Measurements from ENCODE around the gene TLR7. TPM values are rescaled to one million over a fixed set of nuclear protein-coding genes. Genes with fewer than 3 reads are reported as not detected.

TLR7 gene
- total RNA-seq, 1 experiment from 2014 or later: not detected

DNA sequence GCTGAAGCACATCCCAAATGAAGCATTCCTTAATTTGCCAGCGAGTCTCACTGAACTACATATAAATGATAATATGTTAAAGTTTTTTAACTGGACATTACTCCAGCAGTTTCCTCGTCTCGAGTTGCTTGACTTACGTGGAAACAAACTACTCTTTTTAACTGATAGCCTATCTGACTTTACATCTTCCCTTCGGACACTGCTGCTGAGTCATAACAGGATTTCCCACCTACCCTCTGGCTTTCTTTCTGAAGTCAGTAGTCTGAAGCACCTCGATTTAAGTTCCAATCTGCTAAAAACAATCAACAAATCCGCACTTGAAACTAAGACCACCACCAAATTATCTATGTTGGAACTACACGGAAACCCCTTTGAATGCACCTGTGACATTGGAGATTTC, 54.1 kb downstream of the TLR7 start:
- intact Hi-C loops (cut with micrococcal nuclease): no loop called here
- CTCF ChIA-PET: interaction anchor here (0.5 kb wide), 1 partner anchor 27 kb away, joined by 3 read pairs; no protein-coding TSS in a partner anchor
- BruUV-seq (replicated peaks): no TSS peak
- Mint-ChIP-seq H3K4me1 (ENCODE audit: insufficient read depth, unreplicated experiment) (peaks cover 8% of the 10 kb centered on the region), H3K27ac (ENCODE audit: low read depth, unreplicated experiment) (no peak overlapping the region), H3K9me3 (ENCODE audit: unreplicated experiment) (no peaks in the 10 kb centered on the region), H3K27me3 (ENCODE audit: insufficient read depth, unreplicated experiment) (peaks cover 63% of the 10 kb centered on the region), H3K36me3 (ENCODE audit: insufficient read depth, unreplicated experiment) (no peaks in the 10 kb centered on the region), H3K4me3 (ENCODE audit: unreplicated experiment) (no peak overlapping the region)
- DNase-seq (ENCODE audit: unreplicated experiment): no peak
- TF ChIP-seq, protein P1, sequence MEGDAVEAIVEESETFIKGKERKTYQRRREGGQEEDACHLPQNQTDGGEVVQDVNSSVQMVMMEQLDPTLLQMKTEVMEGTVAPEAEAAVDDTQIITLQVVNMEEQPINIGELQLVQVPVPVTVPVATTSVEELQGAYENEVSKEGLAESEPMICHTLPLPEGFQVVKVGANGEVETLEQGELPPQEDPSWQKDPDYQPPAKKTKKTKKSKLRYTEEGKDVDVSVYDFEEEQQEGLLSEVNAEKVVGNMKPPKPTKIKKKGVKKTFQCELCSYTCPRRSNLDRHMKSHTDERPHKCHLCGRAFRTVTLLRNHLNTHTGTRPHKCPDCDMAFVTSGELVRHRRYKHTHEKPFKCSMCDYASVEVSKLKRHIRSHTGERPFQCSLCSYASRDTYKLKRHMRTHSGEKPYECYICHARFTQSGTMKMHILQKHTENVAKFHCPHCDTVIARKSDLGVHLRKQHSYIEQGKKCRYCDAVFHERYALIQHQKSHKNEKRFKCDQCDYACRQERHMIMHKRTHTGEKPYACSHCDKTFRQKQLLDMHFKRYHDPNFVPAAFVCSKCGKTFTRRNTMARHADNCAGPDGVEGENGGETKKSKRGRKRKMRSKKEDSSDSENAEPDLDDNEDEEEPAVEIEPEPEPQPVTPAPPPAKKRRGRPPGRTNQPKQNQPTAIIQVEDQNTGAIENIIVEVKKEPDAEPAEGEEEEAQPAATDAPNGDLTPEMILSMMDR (IDR thresholded peaks at IDR 0.05; ENCODE audit: unreplicated experiment): no peak
- POLR2A ChIA-PET: interaction anchor here (0.6 kb wide), 1 partner anchor 1106 kb away, joined by 3 read pairs; no protein-coding TSS in a partner anchor

DNA sequence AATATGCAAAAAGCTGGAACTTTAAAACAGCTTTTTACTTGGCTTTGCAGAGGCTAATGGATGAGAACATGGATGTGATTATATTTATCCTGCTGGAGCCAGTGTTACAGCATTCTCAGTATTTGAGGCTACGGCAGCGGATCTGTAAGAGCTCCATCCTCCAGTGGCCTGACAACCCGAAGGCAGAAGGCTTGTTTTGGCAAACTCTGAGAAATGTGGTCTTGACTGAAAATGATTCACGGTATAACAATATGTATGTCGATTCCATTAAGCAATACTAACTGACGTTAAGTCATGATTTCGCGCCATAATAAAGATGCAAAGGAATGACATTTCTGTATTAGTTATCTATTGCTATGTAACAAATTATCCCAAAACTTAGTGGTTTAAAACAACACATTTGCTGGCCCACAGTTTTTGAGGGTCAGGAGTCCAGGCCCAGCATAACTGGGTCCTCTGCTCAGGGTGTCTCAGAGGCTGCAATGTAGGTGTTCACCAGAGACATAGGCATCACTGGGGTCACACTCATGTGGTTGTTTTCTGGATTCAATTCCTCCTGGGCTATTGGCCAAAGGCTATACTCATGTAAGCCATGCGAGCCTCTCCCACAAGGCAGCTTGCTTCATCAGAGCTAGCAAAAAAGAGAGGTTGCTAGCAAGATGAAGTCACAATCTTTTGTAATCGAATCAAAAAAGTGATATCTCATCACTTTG, 55.2 kb downstream of the TLR7 start:
- BruUV-seq (replicated peaks): no TSS peak
- CTCF ChIA-PET: interaction anchor here (0.9 to 1.3 kb wide), 5 partner anchors 22 to 566 kb away, joined by 3 to 4 read pairs (median 3); no protein-coding TSS in a partner anchor
- DNase-seq (ENCODE audit: unreplicated experiment): peak; percentile 35
- TF ChIP-seq, protein P1 (IDR thresholded peaks at IDR 0.05; ENCODE audit: unreplicated experiment): no peak
- Mint-ChIP-seq H3K4me3 (ENCODE audit: unreplicated experiment) (no peak overlapping the region), H3K27ac (ENCODE audit: low read depth, unreplicated experiment) (no peak overlapping the region), H3K36me3 (ENCODE audit: insufficient read depth, unreplicated experiment) (no peaks in the 10 kb centered on the region), H3K27me3 (ENCODE audit: insufficient read depth, unreplicated experiment) (peaks cover 63% of the 10 kb centered on the region), H3K9me3 (ENCODE audit: unreplicated experiment) (no peaks in the 10 kb centered on the region), H3K4me1 (ENCODE audit: insufficient read depth, unreplicated experiment) (peaks cover 8% of the 10 kb centered on the region)
- intact Hi-C loops (cut with micrococcal nuclease): no loop called here
- POLR2A ChIA-PET: no interaction called here

DNA sequence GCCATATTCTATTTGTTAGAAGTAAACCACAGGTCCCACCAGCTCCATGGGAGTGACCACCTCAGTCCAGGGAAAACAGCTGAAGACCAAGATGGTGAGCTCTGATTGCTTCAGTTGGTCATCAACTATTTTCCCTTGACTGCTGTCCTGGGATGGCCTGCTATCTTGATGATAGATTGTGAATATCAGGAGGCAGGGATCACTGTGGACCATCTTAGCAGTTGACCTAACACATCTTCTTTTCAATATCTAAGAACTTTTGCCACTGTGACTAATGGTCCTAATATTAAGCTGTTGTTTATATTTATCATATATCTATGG, 55.7 kb downstream of the TLR7 start:
- TF ChIP-seq, protein P1 (IDR thresholded peaks at IDR 0.05; ENCODE audit: unreplicated experiment): no peak
- no peak overlapping the region for H3K4me3 Mint-ChIP-seq (ENCODE audit: unreplicated experiment)
- ChIA-PET CTCF (interaction anchor here (0.9 to 1.3 kb wide), 3 partner anchors 24 to 483 kb away, joined by 3 to 4 read pairs (median 3); no protein-coding TSS in a partner anchor), POLR2A (no interaction called here)
- H3K4me1 Mint-ChIP-seq (ENCODE audit: insufficient read depth, unreplicated experiment): peaks cover 8% of the 10 kb centered on the region
- peaks cover 63% of the 10 kb centered on the region for H3K27me3 Mint-ChIP-seq (ENCODE audit: insufficient read depth, unreplicated experiment)
- BruUV-seq (replicated peaks): no TSS peak
- intact Hi-C loops (cut with micrococcal nuclease): no loop called here
- DNase-seq (ENCODE audit: unreplicated experiment): no peak
- H3K9me3 Mint-ChIP-seq (ENCODE audit: unreplicated experiment): no peaks in the 10 kb centered on the region
- H3K27ac Mint-ChIP-seq (ENCODE audit: low read depth, unreplicated experiment): no peak overlapping the region
- H3K36me3 Mint-ChIP-seq (ENCODE audit: insufficient read depth, unreplicated experiment): no peaks in the 10 kb centered on the region

DNA sequence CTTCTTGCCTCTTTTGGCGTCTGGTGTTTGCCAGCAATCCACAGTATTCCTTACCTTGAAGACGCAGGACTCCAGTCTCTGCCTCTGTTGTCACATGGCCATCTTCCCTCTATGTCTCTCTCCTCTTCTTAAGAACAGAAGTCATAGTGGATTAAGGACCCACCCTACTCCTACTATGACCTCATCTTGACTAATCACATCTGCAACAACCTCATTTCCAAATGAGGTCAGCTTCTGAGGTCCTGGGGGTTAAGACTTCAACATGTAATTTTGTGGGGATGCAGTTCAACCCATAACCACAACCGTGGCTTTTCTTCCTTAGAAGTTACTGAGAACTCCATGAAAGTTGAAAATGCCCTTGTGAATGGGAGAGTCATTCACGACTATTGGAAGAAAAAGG, 62.8 kb downstream of the TLR7 start:
- DNase-seq (ENCODE audit: unreplicated experiment): no peak

More for the DNA sequence above, 62.8 kb downstream of the TLR7 start:
- TF ChIP-seq, protein P1 (IDR thresholded peaks at IDR 0.05; ENCODE audit: unreplicated experiment): no peak
- Mint-ChIP-seq H3K27ac (ENCODE audit: low read depth, unreplicated experiment) (no peak overlapping the region), H3K4me1 (ENCODE audit: insufficient read depth, unreplicated experiment) (no peaks in the 10 kb centered on the region), H3K36me3 (ENCODE audit: insufficient read depth, unreplicated experiment) (no peaks in the 10 kb centered on the region), H3K27me3 (ENCODE audit: insufficient read depth, unreplicated experiment) (peaks cover 23% of the 10 kb centered on the region), H3K9me3 (ENCODE audit: unreplicated experiment) (no peaks in the 10 kb centered on the region), H3K4me3 (ENCODE audit: unreplicated experiment) (no peak overlapping the region)
- intact Hi-C loops (cut with micrococcal nuclease): no loop called here
- ChIA-PET CTCF (no interaction called here), POLR2A (interaction anchor here (0.6 kb wide), 1 partner anchor 1071 kb away, joined by 3 read pairs; no protein-coding TSS in a partner anchor)
- BruUV-seq (replicated peaks): no TSS peak

Data from MCF 10A (cell line).